Caco-2 (cell line): ENCODE results near the gene ANKLE1. TPM values are rescaled to one million over a fixed set of nuclear protein-coding genes. Genes with fewer than 3 reads are reported as not detected.

Experiments
- BruUV-seq: library from RNA; stranded (reverse); fragments of 400-500 nt; replicated peaks from 2 replicates; lab custom pipeline; 2021; lab: Mats Ljungman, UMichigan
- CTCF ChIA-PET: fragments of 300-600 bp; sonication (Branson Sonifier 250); formaldehyde crosslinking; loops from one replicate; lab custom pipeline; 2022; ENCODE audit warnings: antibody characterized with exemption; lab: Charles Lee
- POLR2A ChIA-PET: fragments of 300-600 bp; sonication (Branson Sonifier 250); formaldehyde crosslinking; loops from one replicate; lab custom pipeline; 2022; ENCODE audit warnings: antibody characterized with exemption; lab: Charles Lee
- DNase-seq, 2 experiments: peaks; one replicate each; pipeline versions ENCODE4 v3.0.0 to v3.0.0-alpha.2; 2020 to 2022
- H3K27me3 ChIP-seq: replicated peaks from 2 replicates; pipeline ENCODE4 v1.6.0; 2011; ENCODE audit warnings: low read length; ENCODE audit not compliant: control insufficient read depth, insufficient read depth
- H3K36me3 ChIP-seq: 2 replicates; pipeline ENCODE4 v1.5.1; 2011; ENCODE audit warnings: low read length; ENCODE audit not compliant: control insufficient read depth, insufficient read depth
- H3K4me1 ChIP-seq: fragments of 250-450 bp; sonication (Bioruptor Pico); 2 replicates; pipeline ENCODE4 v1.5.1; 2020; ENCODE audit warnings: mild to moderate bottlenecking
- H3K4me3 ChIP-seq: 2 replicates; pipeline ENCODE4 v1.5.1; 2011; ENCODE audit warnings: low read depth, mild to moderate bottlenecking, control low read depth, low read length
- H3K9me3 ChIP-seq: fragments of 250-450 bp; sonication (Bioruptor Pico); 2 replicates; pipeline ENCODE4 v1.5.1; 2020; ENCODE audit warnings: mild to moderate bottlenecking, moderate library complexity
- H3K27ac Mint-ChIP-seq: one replicate; pipeline ENCODE4 v1.8.0; 2022; ENCODE audit warnings: mixed read lengths; ENCODE audit not compliant: unreplicated experiment
- H3K27me3 Mint-ChIP-seq: one replicate; pipeline ENCODE4 v1.8.0; 2022; ENCODE audit warnings: mixed read lengths; ENCODE audit not compliant: insufficient read depth, unreplicated experiment
- H3K36me3 Mint-ChIP-seq: one replicate; pipeline ENCODE4 v1.8.0; 2022; ENCODE audit warnings: mild to moderate bottlenecking, mixed read lengths; ENCODE audit not compliant: insufficient read depth, unreplicated experiment
- H3K4me1 Mint-ChIP-seq: one replicate; pipeline ENCODE4 v1.8.0; 2022; ENCODE audit warnings: low read depth, mixed read lengths; ENCODE audit not compliant: unreplicated experiment
- H3K4me3 Mint-ChIP-seq: one replicate; pipeline ENCODE4 v1.8.0; 2022; ENCODE audit warnings: mild to moderate bottlenecking, moderate library complexity, mixed read lengths; ENCODE audit not compliant: unreplicated experiment
- H3K9me3 Mint-ChIP-seq: one replicate; pipeline ENCODE4 v1.8.0; 2022; ENCODE audit warnings: mixed read lengths; ENCODE audit not compliant: unreplicated experiment
- CTCF ChIP-seq, 2 experiments: fragments of 200-600 bp in 1 of 2; IDR thresholded peaks; 1 replicate in 1 of 2; 2 replicates in 1 of 2; pipeline versions ENCODE4 v1.5.1 to v1.8.0; 2011 to 2022; ENCODE audit warnings: antibody characterized with exemption in 1 of 2, control low read depth in 1 of 2, inconsistent platforms in 1 of 2, low read depth in 1 of 2, low read length in 1 of 2, mild to moderate bottlenecking in 1 of 2, moderate library complexity in 1 of 2; ENCODE audit not compliant: insufficient read depth in 1 of 2, severe bottlenecking in 1 of 2, unreplicated experiment in 1 of 2
- intact Hi-C: fragments of 100-400 bp; cut with micrococcal nuclease; formaldehyde crosslinking; loops from one replicate; pipeline ENCODE4 v1.10.0; 2022; ENCODE audit not compliant: unreplicated experiment
- total RNA-seq: library from RNA; stranded (reverse); gene quantifications from 2 replicates; pipeline ENCODE4 v1.2.3, GENCODE V29; 2022

ANKLE1 gene
- total RNA-seq, 1 experiment from 2014 or later = 14.3 TPM

GRCh38 chr19:17259934-17260333, 21.8 kb upstream of the ANKLE1 start:
- H3K4me3 ChIP-seq = no peak overlapping the region
- peaks cover 7% of the 10 kb centered on the region for H3K4me1 ChIP-seq
- no peaks in the 10 kb centered on the region for H3K27me3 Mint-ChIP-seq
- H3K27ac Mint-ChIP-seq = no peak overlapping the region
- H3K36me3 ChIP-seq = no peaks in the 10 kb centered on the region
- H3K9me3 Mint-ChIP-seq = no peaks in the 10 kb centered on the region
- H3K27me3 ChIP-seq = no peaks in the 10 kb centered on the region
- BruUV-seq = no TSS peak
- DNase-seq = no peak
- no peaks in the 10 kb centered on the region for H3K9me3 ChIP-seq
- no peak overlapping the region for H3K4me3 Mint-ChIP-seq
- intact Hi-C loops = loop anchor here (2.0 kb wide), 1 partner anchor 13 kb away; no protein-coding TSS in a partner anchor
- ChIA-PET CTCF (interaction anchor here (0.6 to 1.4 kb wide), 3 partner anchors 23 to 45 kb away, joined by 4 to 6 read pairs (median 4); partner anchors contain the start of gene USE1), POLR2A (no interaction called here)
- no peak for TF ChIP-seq CTCF (IDR thresholded peaks at IDR 0.05; ENCODE audit: insufficient read depth in 1 of 2, low read depth in 1 of 2, low read length in 1 of 2, severe bottlenecking in 1 of 2, unreplicated experiment in 1 of 2)
- H3K36me3 Mint-ChIP-seq = no peaks in the 10 kb centered on the region
- peaks cover 8% of the 10 kb centered on the region for H3K4me1 Mint-ChIP-seq

- Histone ChIP-seq H3K27me3 (no peaks in the 10 kb centered on the region), H3K4me1 (no peaks in the 10 kb centered on the region), H3K36me3 (no peaks in the 10 kb centered on the region), H3K4me3 (no peak overlapping the region), H3K9me3 (no peaks in the 10 kb centered on the region)
- intact Hi-C loops = loop anchor here (2.0 kb wide), 1 partner anchor 14 kb away; no protein-coding TSS in a partner anchor
- Mint-ChIP-seq H3K4me3 (no peak overlapping the region), H3K27ac (peak overlapping the region; percentile 2), H3K27me3 (no peaks in the 10 kb centered on the region), H3K9me3 (no peaks in the 10 kb centered on the region), H3K4me1 (peaks cover 8% of the 10 kb centered on the region), H3K36me3 (no peaks in the 10 kb centered on the region)
- TF ChIP-seq CTCF (IDR thresholded peaks at IDR 0.05; ENCODE audit: insufficient read depth in 1 of 2, low read depth in 1 of 2, low read length in 1 of 2, severe bottlenecking in 1 of 2, unreplicated experiment in 1 of 2) = peak; percentile 87 to 94
- ChIA-PET POLR2A (interaction anchor here (0.6 kb wide), 1 partner anchor 12 kb away, joined by 3 read pairs; no protein-coding TSS in a partner anchor), CTCF (interaction anchor here (1.2 to 1.4 kb wide), 2 partner anchors 22 to 46 kb away, joined by 4 to 6 read pairs; partner anchors contain the start of gene USE1)
- peak; percentile 90 to 91 for DNase-seq
- no TSS peak for BruUV-seq
Observed at GRCh38 chr19:17260842-17261325, 20.8 kb upstream of the ANKLE1 start.

- intact Hi-C loops = no loop called here
- POLR2A ChIA-PET = no interaction called here
- CTCF ChIA-PET = no interaction called here
- Mint-ChIP-seq H3K4me3 (no peak overlapping the region), H3K27me3 (no peaks in the 10 kb centered on the region), H3K4me1 (peaks cover 8% of the 10 kb centered on the region), H3K36me3 (peaks cover 9% of the 10 kb centered on the region), H3K9me3 (no peaks in the 10 kb centered on the region), H3K27ac (no peak overlapping the region)
- Histone ChIP-seq H3K4me3 (no peak overlapping the region), H3K36me3 (no peaks in the 10 kb centered on the region), H3K4me1 (no peaks in the 10 kb centered on the region), H3K27me3 (no peaks in the 10 kb centered on the region), H3K9me3 (no peaks in the 10 kb centered on the region)
- BruUV-seq = no TSS peak
- DNase-seq = no peak
- no peak for TF ChIP-seq CTCF (IDR thresholded peaks at IDR 0.05; ENCODE audit: insufficient read depth in 1 of 2, low read depth in 1 of 2, low read length in 1 of 2, severe bottlenecking in 1 of 2, unreplicated experiment in 1 of 2)
Observed at GRCh38 chr19:17262557-17262956, 19.1 kb upstream of the ANKLE1 start.
